Stomach (tissue), 9 donors: Measurements from ENCODE around the gene ETV7. TPM values are rescaled to one million over a fixed set of nuclear protein-coding genes. Genes with fewer than 3 reads are reported as not detected.

Source experiments
- DNase-seq, 2 donors: peaks; one replicate each; pipeline versions ENCODE4 v3.0.0 to v3.0.0-alpha.2; 2013 to 2019
- H3K27ac ChIP-seq, 5 donors: fragments of 200-600 bp in 4 of 5; sonication (generic) in 4 of 5; one replicate each; pipeline ENCODE4 v1.5.1; 2013 to 2019; ENCODE audit warnings: mild to moderate bottlenecking in 1 of 5, moderate library complexity in 1 of 5
- H3K27me3 ChIP-seq, 3 donors: fragments of 200-600 bp; sonication (generic); one replicate each; pipeline ENCODE4 v1.5.1; 2017 to 2019; ENCODE audit warnings: mixed run types in 1 of 3
- H3K36me3 ChIP-seq, 4 donors: fragments of 200-600 bp; sonication (generic); 1 replicate in 3 of 4; 2 replicates in 1 of 4; pipeline ENCODE4 v1.5.1; 2016 to 2019
- H3K4me1 ChIP-seq, 4 donors: fragments of 200-600 bp; sonication (generic); one replicate each; pipeline ENCODE4 v1.5.1; 2016 to 2019
- H3K4me3 ChIP-seq, 4 donors: fragments of 200-600 bp; sonication (generic) in 3 of 4; one replicate each; pipeline ENCODE4 v1.5.1; 2016 to 2019; ENCODE audit warnings: mild to moderate bottlenecking in 1 of 4
- H3K9me3 ChIP-seq, 4 donors: fragments of 200-600 bp; sonication (generic); one replicate each; pipeline ENCODE4 v1.5.1; 2016 to 2019
- EP300 ChIP-seq: sonication (generic); formaldehyde crosslinking; IDR thresholded peaks from one replicate; pipeline ENCODE4 v1.6.1; 2017; ENCODE audit warnings: antibody characterized with exemption
- POLR2A ChIP-seq, 4 donors: fragments of 450-650 bp; IDR thresholded peaks; one replicate each; pipeline ENCODE4 v1.6.1; 2016; ENCODE audit warnings: antibody characterized with exemption in 4 of 4, control low read depth in 2 of 4, mild to moderate bottlenecking in 1 of 4, moderate library complexity in 1 of 4
- POLR2AphosphoS5 ChIP-seq, 3 donors: sonication (generic); formaldehyde crosslinking; IDR thresholded peaks; one replicate each; pipeline ENCODE4 v1.6.1; 2016; ENCODE audit warnings: antibody characterized with exemption in 3 of 3
- WGBS, 5 donors: extraction: QIAGEN DNeasy Blood & Tissue Kit in 3 of 5; methylation state at CpG; one replicate each; pipeline versions ENCODE4 v1.1.5 to v1.1.7; 2013 to 2018; 5-methylcytosine and 5-hydroxymethylcytosine counted together
- intact Hi-C: fragments of 100-400 bp; cut with DNase I; formaldehyde crosslinking; loops from one replicate; pipeline ENCODE4 v1.15.1; 2023; ENCODE audit warnings: low total_unique reads
- polyA plus RNA-seq, 3 donors: library from polyadenylated mRNA; stranded (reverse); fragments of 200-250 nt; gene quantifications; one replicate each; pipeline ENCODE4 v1.2.3, GENCODE V29; 2013
- total RNA-seq, 5 donors: library from RNA; depleted of rRNA; stranded (reverse); fragments of >200 nt; gene quantifications; one replicate each; pipeline versions ENCODE4 v1.1.0 to v1.2.3, GENCODE V29; 2014 to 2016
- TF ChIP-seq, protein P1 (sequence below), 7 experiments: fragments of 450-650 bp in 4 of 7; fragments of 200-600 bp in 3 of 7; sonication (generic) in 3 of 7; IDR thresholded peaks; one replicate each; pipeline ENCODE4 v1.5.1; 2016 to 2019; ENCODE audit warnings: antibody characterized with exemption in 7 of 7, control low read depth in 2 of 7, mild to moderate bottlenecking in 1 of 7
- donor health status: healthy with polysubstance abuse.
- donor health status: Bipolar disorder and iron deficiency.
- donor health status: healthy.

The ETV7 gene
- total and polyA plus RNA-seq, 8 donors: 0.37 to 20.4 (median 4.8) TPM; not detected in 1

DNA sequence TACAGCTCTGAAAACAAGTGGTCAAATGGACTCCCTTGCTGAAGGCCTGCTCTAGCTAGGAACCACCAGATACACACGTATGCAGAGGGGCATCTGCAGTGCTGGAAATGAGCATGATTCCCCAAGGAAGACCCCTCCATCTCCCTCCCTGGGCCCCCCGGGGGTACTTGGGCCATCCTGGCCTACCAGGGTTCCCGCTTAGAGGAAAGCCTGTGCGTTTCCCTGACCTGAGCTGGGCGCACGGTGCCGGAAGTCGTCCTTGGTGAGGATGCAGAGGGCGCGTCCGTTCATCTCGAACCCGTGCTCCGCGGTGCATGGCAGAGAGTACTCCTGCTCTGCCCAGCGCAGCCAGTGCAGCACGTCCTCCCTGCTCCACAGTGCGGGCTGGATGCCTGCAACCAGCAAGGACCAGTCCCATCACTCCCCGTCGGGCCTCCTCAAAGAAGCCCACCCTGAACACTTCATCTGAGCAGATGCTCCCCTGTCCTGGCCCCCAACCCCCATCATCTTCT is 11.8 kb downstream of the ETV7 start:
- intact Hi-C loops: no loop called here
- WGBS, 5 donors: 91 to 98% (median 96%) methylated on average over 14 to 20 of the region's 20 CpGs
- Histone ChIP-seq H3K36me3 (peaks cover 0 to 10% (median 3%) of the 10 kb centered on the region in 4 donors), H3K27me3 (no peaks in the 10 kb centered on the region), H3K9me3 (no peaks in the 10 kb centered on the region), H3K4me1 (no peaks in the 10 kb centered on the region), H3K27ac (no peak overlapping the region), H3K4me3 (no peak overlapping the region)
- DNase-seq: no peak
- TF ChIP-seq, protein P1, sequence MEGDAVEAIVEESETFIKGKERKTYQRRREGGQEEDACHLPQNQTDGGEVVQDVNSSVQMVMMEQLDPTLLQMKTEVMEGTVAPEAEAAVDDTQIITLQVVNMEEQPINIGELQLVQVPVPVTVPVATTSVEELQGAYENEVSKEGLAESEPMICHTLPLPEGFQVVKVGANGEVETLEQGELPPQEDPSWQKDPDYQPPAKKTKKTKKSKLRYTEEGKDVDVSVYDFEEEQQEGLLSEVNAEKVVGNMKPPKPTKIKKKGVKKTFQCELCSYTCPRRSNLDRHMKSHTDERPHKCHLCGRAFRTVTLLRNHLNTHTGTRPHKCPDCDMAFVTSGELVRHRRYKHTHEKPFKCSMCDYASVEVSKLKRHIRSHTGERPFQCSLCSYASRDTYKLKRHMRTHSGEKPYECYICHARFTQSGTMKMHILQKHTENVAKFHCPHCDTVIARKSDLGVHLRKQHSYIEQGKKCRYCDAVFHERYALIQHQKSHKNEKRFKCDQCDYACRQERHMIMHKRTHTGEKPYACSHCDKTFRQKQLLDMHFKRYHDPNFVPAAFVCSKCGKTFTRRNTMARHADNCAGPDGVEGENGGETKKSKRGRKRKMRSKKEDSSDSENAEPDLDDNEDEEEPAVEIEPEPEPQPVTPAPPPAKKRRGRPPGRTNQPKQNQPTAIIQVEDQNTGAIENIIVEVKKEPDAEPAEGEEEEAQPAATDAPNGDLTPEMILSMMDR (IDR thresholded peaks at IDR 0.05): no peak
- TF ChIP-seq POLR2AphosphoS5 (IDR thresholded peaks at IDR 0.05) (no peak), POLR2A (IDR thresholded peaks at IDR 0.05) (no peak), EP300 (no peak)

DNA sequence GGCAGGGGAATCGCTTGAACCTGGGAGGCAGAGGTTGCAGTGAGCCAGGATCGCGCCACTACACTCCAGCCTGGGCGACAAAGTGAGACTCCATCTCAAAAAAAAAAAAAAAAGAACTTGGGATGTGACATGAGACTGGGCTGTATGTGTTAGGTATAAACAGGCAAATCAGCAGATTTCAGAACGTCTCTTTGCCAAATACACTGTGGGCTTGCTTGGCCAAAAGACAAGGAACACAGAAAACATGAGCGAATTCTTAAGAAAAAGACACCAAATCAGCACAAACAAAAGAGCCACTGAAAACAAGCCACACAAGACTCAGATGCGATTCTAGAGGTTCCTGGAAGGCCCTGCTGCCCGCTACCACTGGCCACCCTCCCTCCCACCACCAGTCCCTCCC is 12.5 kb downstream of the ETV7 start:
- 71 to 93% (median 83%) methylated on average over 8 of the region's 8 CpGs for WGBS, 5 donors
- Histone ChIP-seq H3K4me1 (no peaks in the 10 kb centered on the region), H3K9me3 (no peaks in the 10 kb centered on the region), H3K4me3 (no peak overlapping the region), H3K36me3 (peaks cover 0 to 10% (median 3%) of the 10 kb centered on the region in 4 donors), H3K27ac (no peak overlapping the region), H3K27me3 (no peaks in the 10 kb centered on the region)
- TF ChIP-seq EP300 (no peak), POLR2A (IDR thresholded peaks at IDR 0.05) (no peak), POLR2AphosphoS5 (IDR thresholded peaks at IDR 0.05) (no peak)
- TF ChIP-seq, protein P1 (IDR thresholded peaks at IDR 0.05): no peak
- intact Hi-C loops: no loop called here
- no peak for DNase-seq

DNA sequence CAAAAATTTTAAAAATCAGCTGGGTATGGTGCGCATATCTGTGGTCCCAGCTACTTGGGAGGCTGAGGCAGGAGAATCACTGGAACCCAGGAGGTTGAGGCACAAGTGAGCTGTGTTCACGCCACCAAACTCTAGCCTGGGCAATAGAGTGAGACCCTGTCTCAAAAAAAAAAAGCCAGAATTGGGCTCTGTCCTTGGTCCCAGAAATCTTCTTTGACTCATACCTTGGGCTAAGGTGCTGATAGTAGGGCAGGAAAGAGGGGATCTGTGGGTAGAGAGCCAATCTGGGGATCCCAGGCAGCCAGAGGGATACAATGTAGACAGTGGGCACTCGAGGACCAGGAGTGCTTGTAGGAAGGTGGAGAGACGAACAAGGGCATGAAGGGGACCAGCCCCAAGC is 13.3 kb downstream of the ETV7 start:
- no peak overlapping the region for H3K27ac ChIP-seq
- DNase-seq: no peak
- no peaks in the 10 kb centered on the region for H3K9me3 ChIP-seq
- 83 to 98% (median 93%) methylated on average over 4 of the region's 4 CpGs for WGBS, 5 donors
- no peak overlapping the region for H3K4me3 ChIP-seq
- intact Hi-C loops: no loop called here
- H3K36me3 ChIP-seq: peaks cover 0 to 18% (median 3%) of the 10 kb centered on the region in 4 donors
- no peak for TF ChIP-seq POLR2AphosphoS5 (IDR thresholded peaks at IDR 0.05)
- no peak for TF ChIP-seq EP300
- TF ChIP-seq, protein P1 (IDR thresholded peaks at IDR 0.05): no peak
- TF ChIP-seq POLR2A (IDR thresholded peaks at IDR 0.05): no peak
- H3K27me3 ChIP-seq: no peaks in the 10 kb centered on the region
- no peaks in the 10 kb centered on the region for H3K4me1 ChIP-seq

DNA sequence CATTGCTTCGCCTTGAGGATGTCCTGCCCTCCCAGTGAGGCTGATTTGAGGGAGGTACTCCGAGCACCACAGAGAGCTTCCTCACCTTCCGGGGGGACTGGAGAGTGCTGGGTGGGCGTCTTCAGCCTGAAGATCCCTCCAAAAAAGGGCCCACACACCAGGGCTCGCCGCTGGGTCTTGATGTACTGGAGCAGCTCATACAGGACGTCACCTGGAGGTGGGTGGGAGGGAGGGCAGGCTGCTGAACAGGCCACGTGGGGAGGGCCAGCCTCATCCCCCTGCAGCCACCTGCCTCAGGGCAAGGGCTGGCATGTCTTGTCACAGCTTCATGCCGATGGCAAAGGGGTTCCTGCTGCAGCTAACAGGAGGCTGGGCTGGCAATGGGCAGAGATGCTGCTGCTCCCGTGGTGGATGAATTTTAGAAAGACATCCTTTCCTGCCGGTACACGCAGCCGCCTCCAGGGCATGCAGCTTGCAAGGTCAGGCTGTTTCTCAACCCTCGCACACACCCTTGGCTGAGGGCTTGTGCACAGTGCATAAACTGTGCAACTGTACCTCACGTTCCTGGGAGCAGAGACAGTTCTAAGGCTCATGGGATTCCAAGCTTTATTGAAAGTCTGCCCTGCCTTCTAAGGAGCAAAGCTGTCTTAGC is 14.0 kb downstream of the ETV7 start:
- no peaks in the 10 kb centered on the region for H3K4me1 ChIP-seq
- 63 to 76% (median 71%) methylated on average over 10 to 15 of the region's 15 CpGs for WGBS, 5 donors
- H3K4me3 ChIP-seq: no peak overlapping the region
- H3K27me3 ChIP-seq: no peaks in the 10 kb centered on the region
- intact Hi-C loops: no loop called here
- DNase-seq: no peak
- no peak overlapping the region for H3K27ac ChIP-seq
- H3K9me3 ChIP-seq: no peaks in the 10 kb centered on the region
- TF ChIP-seq POLR2A (IDR thresholded peaks at IDR 0.05): no peak
- TF ChIP-seq POLR2AphosphoS5 (IDR thresholded peaks at IDR 0.05): no peak
- TF ChIP-seq EP300: no peak
- TF ChIP-seq, protein P1 (IDR thresholded peaks at IDR 0.05): no peak
- peaks cover 0 to 22% (median 5%) of the 10 kb centered on the region in 4 donors for H3K36me3 ChIP-seq
